ENCODE results near the gene LSAMP. TPM values are rescaled to one million over a fixed set of nuclear protein-coding genes. Genes with fewer than 3 reads are reported as not detected.

LSAMP gene
- total RNA-seq, 1 experiment from 2014 or later, result 5.7 TPM

DNA sequence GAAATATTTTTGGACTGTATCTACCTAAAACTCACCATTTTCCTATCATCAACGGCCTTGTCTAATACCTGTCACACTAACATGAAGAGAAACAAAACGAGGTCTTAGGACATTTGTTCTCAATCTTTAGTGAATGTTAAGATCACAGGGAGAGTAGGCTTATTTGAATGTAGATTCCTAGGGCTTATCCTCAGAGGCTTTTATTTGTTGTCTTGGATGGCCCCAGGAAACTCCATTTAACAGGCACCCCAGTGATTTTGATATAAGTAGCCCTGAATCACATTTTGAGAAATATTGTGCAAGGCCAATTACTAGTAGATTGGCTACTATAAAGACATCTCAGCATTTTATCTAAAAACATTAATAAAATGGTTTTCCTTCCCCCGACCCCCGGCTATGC, 454.6 kb downstream of the LSAMP start (continued):
- TF ChIP-seq, protein P1, sequence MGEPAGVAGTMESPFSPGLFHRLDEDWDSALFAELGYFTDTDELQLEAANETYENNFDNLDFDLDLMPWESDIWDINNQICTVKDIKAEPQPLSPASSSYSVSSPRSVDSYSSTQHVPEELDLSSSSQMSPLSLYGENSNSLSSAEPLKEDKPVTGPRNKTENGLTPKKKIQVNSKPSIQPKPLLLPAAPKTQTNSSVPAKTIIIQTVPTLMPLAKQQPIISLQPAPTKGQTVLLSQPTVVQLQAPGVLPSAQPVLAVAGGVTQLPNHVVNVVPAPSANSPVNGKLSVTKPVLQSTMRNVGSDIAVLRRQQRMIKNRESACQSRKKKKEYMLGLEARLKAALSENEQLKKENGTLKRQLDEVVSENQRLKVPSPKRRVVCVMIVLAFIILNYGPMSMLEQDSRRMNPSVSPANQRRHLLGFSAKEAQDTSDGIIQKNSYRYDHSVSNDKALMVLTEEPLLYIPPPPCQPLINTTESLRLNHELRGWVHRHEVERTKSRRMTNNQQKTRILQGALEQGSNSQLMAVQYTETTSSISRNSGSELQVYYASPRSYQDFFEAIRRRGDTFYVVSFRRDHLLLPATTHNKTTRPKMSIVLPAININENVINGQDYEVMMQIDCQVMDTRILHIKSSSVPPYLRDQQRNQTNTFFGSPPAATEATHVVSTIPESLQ (CRISPR knock-in tag; IDR thresholded peaks at IDR 0.05), result no peak
- no peak for TF ChIP-seq MYBL2 (CRISPR knock-in tag; IDR thresholded peaks at IDR 0.05)
- TF ChIP-seq ELF4 (CRISPR knock-in tag; IDR thresholded peaks at IDR 0.05; ENCODE audit: low read depth), result no peak
- TF ChIP-seq ZNF416 (CRISPR knock-in tag; IDR thresholded peaks at IDR 0.05), result no peak
- TF ChIP-seq, protein P2, sequence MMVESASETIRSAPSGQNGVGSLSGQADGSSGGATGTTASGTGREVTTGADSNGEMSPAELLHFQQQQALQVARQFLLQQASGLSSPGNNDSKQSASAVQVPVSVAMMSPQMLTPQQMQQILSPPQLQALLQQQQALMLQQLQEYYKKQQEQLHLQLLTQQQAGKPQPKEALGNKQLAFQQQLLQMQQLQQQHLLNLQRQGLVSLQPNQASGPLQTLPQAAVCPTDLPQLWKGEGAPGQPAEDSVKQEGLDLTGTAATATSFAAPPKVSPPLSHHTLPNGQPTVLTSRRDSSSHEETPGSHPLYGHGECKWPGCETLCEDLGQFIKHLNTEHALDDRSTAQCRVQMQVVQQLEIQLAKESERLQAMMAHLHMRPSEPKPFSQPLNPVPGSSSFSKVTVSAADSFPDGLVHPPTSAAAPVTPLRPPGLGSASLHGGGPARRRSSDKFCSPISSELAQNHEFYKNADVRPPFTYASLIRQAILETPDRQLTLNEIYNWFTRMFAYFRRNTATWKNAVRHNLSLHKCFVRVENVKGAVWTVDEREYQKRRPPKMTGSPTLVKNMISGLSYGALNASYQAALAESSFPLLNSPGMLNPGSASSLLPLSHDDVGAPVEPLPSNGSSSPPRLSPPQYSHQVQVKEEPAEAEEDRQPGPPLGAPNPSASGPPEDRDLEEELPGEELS (CRISPR knock-in tag; IDR thresholded peaks at IDR 0.05), result no peak
- no peak for TF ChIP-seq ZNF396 (CRISPR knock-in tag; IDR thresholded peaks at IDR 0.05; ENCODE audit: borderline replicate concordance)
- TF ChIP-seq, protein P3, sequence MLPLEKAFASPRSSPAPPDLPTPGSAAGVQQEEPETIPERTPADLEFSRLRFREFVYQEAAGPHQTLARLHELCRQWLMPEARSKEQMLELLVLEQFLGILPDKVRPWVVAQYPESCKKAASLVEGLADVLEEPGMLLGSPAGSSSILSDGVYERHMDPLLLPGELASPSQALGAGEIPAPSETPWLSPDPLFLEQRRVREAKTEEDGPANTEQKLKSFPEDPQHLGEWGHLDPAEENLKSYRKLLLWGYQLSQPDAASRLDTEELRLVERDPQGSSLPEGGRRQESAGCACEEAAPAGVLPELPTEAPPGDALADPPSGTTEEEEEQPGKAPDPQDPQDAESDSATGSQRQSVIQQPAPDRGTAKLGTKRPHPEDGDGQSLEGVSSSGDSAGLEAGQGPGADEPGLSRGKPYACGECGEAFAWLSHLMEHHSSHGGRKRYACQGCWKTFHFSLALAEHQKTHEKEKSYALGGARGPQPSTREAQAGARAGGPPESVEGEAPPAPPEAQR (CRISPR knock-in tag; IDR thresholded peaks at IDR 0.05), result no peak
- no peak for TF ChIP-seq JAZF1 (CRISPR knock-in tag; IDR thresholded peaks at IDR 0.05)

DNA sequence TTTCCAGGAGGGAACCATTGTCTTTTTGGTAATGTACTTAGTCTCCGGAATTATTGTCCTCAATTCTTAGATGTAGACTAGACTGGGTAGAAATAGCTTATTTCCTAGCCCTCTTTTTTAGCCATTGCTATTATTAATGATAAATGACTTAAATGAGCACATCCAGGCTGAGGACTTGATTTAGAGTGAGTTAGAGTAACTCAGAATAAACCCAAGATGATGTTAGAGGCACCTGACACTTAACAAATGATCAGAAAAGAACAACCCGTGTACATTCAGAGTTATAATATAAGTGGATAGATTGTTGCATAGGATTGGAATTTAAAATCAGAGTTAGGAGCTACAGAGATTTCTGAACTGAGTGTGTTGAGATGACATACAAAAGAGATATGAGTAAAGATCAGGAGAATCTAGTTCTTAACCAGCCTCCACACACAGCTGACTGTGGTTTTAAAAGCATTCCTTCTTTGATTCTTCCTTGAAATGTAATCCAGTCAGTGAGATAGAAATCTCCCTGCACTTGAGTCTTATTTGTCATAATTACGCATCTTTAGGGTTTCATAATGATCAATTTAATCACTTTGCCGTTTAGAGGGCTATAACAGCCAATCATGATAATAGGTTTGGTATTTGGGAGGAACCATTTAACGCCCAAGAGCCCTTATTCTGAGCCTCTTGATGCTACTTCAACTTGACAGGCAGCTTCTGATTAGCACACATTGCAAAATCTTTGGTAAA, 455.4 kb downstream of the LSAMP start:
- Mint-ChIP-seq H3K4me3 (no peak overlapping the region), H3K27ac (no peak overlapping the region), H3K4me1 (peaks cover 44% of the 10 kb centered on the region), H3K36me3 (no peaks in the 10 kb centered on the region), H3K27me3 (ENCODE audit: low read depth) (no peaks in the 10 kb centered on the region), H3K9me3 (no peaks in the 10 kb centered on the region)
- DNase-seq (ENCODE audit: low spot score), result no peak
- no peak for ATAC-seq
- TF ChIP-seq, protein P4, sequence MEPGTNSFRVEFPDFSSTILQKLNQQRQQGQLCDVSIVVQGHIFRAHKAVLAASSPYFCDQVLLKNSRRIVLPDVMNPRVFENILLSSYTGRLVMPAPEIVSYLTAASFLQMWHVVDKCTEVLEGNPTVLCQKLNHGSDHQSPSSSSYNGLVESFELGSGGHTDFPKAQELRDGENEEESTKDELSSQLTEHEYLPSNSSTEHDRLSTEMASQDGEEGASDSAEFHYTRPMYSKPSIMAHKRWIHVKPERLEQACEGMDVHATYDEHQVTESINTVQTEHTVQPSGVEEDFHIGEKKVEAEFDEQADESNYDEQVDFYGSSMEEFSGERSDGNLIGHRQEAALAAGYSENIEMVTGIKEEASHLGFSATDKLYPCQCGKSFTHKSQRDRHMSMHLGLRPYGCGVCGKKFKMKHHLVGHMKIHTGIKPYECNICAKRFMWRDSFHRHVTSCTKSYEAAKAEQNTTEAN (CRISPR knock-in tag; IDR thresholded peaks at IDR 0.05), result no peak
- TF ChIP-seq, protein P5, sequence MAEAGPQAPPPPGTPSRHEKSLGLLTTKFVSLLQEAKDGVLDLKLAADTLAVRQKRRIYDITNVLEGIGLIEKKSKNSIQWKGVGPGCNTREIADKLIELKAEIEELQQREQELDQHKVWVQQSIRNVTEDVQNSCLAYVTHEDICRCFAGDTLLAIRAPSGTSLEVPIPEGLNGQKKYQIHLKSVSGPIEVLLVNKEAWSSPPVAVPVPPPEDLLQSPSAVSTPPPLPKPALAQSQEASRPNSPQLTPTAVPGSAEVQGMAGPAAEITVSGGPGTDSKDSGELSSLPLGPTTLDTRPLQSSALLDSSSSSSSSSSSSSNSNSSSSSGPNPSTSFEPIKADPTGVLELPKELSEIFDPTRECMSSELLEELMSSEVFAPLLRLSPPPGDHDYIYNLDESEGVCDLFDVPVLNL (CRISPR knock-in tag; IDR thresholded peaks at IDR 0.05; ENCODE audit: borderline replicate concordance, low read depth), result no peak
- TF ChIP-seq CREB1 (CRISPR knock-in tag; IDR thresholded peaks at IDR 0.05) (no peak), NR3C1 (CRISPR knock-in tag; conservative IDR thresholded peaks at IDR 0.05; ENCODE audit: low read depth) (no peak), ZNF416 (CRISPR knock-in tag; IDR thresholded peaks at IDR 0.05) (no peak), ETV6 (CRISPR knock-in tag; IDR thresholded peaks at IDR 0.05) (no peak), JUN (CRISPR knock-in tag; IDR thresholded peaks at IDR 0.05) (no peak)
- TF ChIP-seq, protein P6, sequence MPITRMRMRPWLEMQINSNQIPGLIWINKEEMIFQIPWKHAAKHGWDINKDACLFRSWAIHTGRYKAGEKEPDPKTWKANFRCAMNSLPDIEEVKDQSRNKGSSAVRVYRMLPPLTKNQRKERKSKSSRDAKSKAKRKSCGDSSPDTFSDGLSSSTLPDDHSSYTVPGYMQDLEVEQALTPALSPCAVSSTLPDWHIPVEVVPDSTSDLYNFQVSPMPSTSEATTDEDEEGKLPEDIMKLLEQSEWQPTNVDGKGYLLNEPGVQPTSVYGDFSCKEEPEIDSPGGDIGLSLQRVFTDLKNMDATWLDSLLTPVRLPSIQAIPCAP (CRISPR knock-in tag; IDR thresholded peaks at IDR 0.05), result no peak
- ChIA-PET POLR2A (no interaction called here), CTCF (interaction anchor here (0.6 to 0.9 kb wide), 2 partner anchors 132 to 528 kb away, joined by 3 read pairs; no protein-coding TSS in a partner anchor)
